Glutamatergic neuron (in vitro differentiated cells): Measurements from ENCODE around the gene PSEN2. TPM values are rescaled to one million over a fixed set of nuclear protein-coding genes. Genes with fewer than 3 reads are reported as not detected.
"Not testable (repeated sequence)": the region's sequence is repeated elsewhere in the genome, so short reads cannot be mapped to it uniquely, and the experiment has no call there.

Experiments used
- DNase-seq: peaks from one replicate; pipeline ENCODE4 v3.0.0; 2022
- H3K27ac Mint-ChIP-seq: one replicate; pipeline ENCODE4 v1.8.0; 2020; ENCODE audit warnings: mild to moderate bottlenecking, mixed read lengths, inconsistent platforms; ENCODE audit not compliant: unreplicated experiment
- H3K27me3 Mint-ChIP-seq: one replicate; pipeline ENCODE4 v1.8.0; 2020; ENCODE audit warnings: mild to moderate bottlenecking, moderate library complexity, mixed read lengths, inconsistent platforms; ENCODE audit not compliant: unreplicated experiment
- H3K36me3 Mint-ChIP-seq: one replicate; pipeline ENCODE4 v1.8.0; 2020; ENCODE audit warnings: mild to moderate bottlenecking, mixed read lengths, inconsistent platforms; ENCODE audit not compliant: unreplicated experiment
- H3K4me1 Mint-ChIP-seq: one replicate; pipeline ENCODE4 v1.8.0; 2020; ENCODE audit warnings: mild to moderate bottlenecking, low read depth, mixed read lengths, inconsistent platforms; ENCODE audit not compliant: unreplicated experiment
- H3K4me3 Mint-ChIP-seq: one replicate; pipeline ENCODE4 v1.8.0; 2020; ENCODE audit warnings: mild to moderate bottlenecking, mixed read lengths, inconsistent platforms; ENCODE audit not compliant: unreplicated experiment
- H3K9me3 Mint-ChIP-seq: one replicate; pipeline ENCODE4 v1.8.0; 2020; ENCODE audit warnings: mild to moderate bottlenecking, moderate library complexity, mixed read lengths, inconsistent platforms; ENCODE audit not compliant: unreplicated experiment
- total RNA-seq: library from RNA; stranded (reverse); fragmentation: NEBNext Ultra II Directional; extraction: Animal tissue kit (Norgen Biotek cat#: 25700); gene quantifications from one replicate; pipeline ENCODE4 v1.2.1, GENCODE V29; 2021; ENCODE audit not compliant: unreplicated experiment
- TF ChIP-seq, protein P1 (sequence below): fragments of 200-600 bp; sonication (generic); IDR thresholded peaks from one replicate; pipeline ENCODE4 v1.5.0; 2021; ENCODE audit not compliant: partially characterized antibody, unreplicated experiment

Gene PSEN2
- total RNA-seq, 1 donor from 2014 or later: 22.2 TPM

- H3K9me3 Mint-ChIP-seq: no peaks in the 10 kb centered on the region
- no peak overlapping the region for H3K4me3 Mint-ChIP-seq
- H3K27me3 Mint-ChIP-seq: no peaks in the 10 kb centered on the region
- no peaks in the 10 kb centered on the region for H3K4me1 Mint-ChIP-seq
- no peak for DNase-seq
- TF ChIP-seq, protein P1, sequence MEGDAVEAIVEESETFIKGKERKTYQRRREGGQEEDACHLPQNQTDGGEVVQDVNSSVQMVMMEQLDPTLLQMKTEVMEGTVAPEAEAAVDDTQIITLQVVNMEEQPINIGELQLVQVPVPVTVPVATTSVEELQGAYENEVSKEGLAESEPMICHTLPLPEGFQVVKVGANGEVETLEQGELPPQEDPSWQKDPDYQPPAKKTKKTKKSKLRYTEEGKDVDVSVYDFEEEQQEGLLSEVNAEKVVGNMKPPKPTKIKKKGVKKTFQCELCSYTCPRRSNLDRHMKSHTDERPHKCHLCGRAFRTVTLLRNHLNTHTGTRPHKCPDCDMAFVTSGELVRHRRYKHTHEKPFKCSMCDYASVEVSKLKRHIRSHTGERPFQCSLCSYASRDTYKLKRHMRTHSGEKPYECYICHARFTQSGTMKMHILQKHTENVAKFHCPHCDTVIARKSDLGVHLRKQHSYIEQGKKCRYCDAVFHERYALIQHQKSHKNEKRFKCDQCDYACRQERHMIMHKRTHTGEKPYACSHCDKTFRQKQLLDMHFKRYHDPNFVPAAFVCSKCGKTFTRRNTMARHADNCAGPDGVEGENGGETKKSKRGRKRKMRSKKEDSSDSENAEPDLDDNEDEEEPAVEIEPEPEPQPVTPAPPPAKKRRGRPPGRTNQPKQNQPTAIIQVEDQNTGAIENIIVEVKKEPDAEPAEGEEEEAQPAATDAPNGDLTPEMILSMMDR: no peak
- H3K36me3 Mint-ChIP-seq: peaks cover 27% of the 10 kb centered on the region
- no peak overlapping the region for H3K27ac Mint-ChIP-seq
Observed at GRCh38 chr1:226921504-226921903, 51.1 kb downstream of the PSEN2 start.

DNA sequence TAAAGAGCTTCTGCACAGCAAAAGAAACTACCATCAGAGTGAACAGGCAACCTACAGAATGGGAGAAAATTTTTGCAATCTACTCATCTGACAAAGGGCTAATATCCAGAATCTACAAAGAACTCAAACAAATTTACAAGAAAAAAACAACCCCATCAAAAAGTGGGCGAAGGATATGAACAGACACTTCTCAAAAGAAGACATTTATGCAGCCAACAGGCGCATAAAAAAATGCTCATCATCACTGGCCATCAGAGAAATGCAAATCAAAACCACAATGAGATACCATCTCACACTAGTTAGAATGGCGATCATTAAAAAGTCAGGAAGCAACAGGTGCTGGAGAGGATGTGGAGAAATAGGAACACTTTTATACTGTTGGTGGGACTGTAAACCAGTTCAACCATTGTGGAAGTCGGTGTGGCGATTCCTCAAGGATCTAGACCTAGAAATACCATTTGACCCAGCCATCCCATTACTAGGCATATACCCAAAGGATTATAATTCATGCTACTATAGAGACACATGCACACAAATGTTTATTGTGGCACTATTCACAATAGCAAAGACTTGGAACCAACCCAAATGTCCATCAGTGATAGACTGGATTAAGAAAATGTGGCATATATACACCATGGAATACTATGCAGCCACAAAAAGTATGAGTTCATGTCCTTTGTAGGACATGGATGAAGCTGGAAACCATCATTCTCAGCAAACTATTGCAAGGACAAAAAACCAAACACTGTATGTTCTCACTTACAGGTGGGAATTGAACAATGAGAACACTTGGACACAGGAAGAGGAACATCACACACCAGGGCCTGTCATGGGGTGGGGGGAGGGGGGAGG lies 59.1 kb downstream of the PSEN2 start:
- H3K27me3 Mint-ChIP-seq, H3K4me3 Mint-ChIP-seq, DNase-seq, H3K27ac Mint-ChIP-seq, H3K9me3 Mint-ChIP-seq, H3K4me1 Mint-ChIP-seq: not testable (repeated sequence)
- H3K36me3 Mint-ChIP-seq: peaks cover 17% of the 10 kb centered on the region

DNA sequence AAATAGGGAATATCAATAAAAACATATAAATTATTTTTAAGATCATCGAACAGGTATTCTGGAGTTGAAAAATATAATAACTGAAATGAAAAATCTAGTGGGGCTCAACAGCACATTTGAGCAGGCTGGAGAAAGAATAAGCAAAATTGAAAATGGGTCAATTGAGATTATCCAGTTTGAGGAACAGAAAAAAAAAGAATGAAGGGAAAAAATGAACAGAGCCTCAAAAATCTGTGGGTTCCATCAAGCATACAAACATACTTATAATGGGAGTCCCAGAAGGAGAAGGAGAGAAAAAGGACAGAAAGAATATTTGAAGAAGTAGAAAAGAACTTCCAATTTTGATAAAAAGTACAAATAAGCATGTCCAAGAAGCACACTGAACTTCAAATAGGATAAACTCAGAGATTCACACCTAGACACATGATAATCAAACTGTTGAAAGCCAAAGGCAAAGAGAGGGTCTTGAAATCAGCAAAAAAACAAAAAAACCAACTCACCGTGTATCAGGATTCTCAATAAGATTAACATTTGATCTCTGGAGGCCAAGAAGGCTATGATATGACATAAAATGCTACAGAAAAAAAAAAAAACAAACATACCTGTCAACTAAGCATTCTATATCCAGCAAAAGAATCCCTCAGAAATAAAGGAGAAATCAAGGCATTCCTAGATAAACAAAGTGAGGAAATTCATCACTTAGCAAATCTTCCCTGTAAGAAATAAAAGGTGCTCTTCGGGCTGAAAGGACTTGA lies 64.2 kb downstream of the PSEN2 start:
- peaks cover 10% of the 10 kb centered on the region for H3K4me1 Mint-ChIP-seq
- no peak overlapping the region for H3K27ac Mint-ChIP-seq
- TF ChIP-seq, protein P1: no peak
- peaks cover 2% of the 10 kb centered on the region for H3K27me3 Mint-ChIP-seq
- peaks cover 23% of the 10 kb centered on the region for H3K36me3 Mint-ChIP-seq
- H3K4me3 Mint-ChIP-seq: no peak overlapping the region
- peaks cover 17% of the 10 kb centered on the region for H3K9me3 Mint-ChIP-seq
- no peak for DNase-seq

DNA sequence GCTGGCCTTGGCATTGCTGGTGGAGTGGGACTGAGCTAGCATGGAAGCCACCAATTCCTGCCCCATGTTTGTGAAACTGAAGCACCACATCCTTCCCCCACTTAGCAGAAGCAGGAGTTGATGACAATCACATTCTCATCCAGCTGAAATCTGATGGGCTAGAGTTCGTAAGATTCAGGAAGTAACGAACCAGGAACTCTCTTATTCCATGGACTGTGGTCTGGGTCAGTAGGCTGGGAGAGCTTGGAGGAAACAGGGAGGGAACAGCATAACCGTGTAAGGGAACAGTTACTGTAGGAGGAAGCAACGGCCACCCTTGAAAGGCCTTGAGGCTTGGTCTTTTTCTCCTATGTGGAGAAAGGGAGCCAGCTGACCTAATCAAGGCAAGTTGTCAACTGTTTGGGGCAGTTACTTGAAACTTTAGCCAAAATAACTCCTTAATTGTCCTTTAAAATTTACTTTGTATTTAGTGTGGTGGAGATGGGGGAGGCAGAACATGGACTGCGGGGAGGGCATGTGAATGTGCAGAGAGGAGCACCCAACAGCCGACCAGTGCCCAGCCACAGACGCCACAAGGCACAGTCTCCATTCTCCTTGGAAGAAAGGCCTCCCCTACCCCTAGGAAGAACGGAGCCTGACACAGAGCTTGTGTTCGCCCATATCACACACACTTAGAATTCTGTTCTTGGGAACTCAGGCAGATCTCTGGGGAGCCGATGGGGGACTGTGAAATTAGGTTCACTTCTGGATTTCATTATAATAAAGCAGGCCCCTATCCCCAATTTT lies 67.7 kb downstream of the PSEN2 start:
- DNase-seq: no peak
- H3K9me3 Mint-ChIP-seq: peaks cover 19% of the 10 kb centered on the region
- H3K4me1 Mint-ChIP-seq: peaks cover 26% of the 10 kb centered on the region

More for the DNA sequence above, 67.7 kb downstream of the PSEN2 start:
- H3K27ac Mint-ChIP-seq: peak overlapping the region; percentile 13
- TF ChIP-seq, protein P1: no peak
- H3K36me3 Mint-ChIP-seq: peaks cover 18% of the 10 kb centered on the region
- H3K27me3 Mint-ChIP-seq: peaks cover 6% of the 10 kb centered on the region
- H3K4me3 Mint-ChIP-seq: peak overlapping the region; percentile 90
